ENCODE measurements around the gene RAMP1.

The RAMP1 gene

DNA sequence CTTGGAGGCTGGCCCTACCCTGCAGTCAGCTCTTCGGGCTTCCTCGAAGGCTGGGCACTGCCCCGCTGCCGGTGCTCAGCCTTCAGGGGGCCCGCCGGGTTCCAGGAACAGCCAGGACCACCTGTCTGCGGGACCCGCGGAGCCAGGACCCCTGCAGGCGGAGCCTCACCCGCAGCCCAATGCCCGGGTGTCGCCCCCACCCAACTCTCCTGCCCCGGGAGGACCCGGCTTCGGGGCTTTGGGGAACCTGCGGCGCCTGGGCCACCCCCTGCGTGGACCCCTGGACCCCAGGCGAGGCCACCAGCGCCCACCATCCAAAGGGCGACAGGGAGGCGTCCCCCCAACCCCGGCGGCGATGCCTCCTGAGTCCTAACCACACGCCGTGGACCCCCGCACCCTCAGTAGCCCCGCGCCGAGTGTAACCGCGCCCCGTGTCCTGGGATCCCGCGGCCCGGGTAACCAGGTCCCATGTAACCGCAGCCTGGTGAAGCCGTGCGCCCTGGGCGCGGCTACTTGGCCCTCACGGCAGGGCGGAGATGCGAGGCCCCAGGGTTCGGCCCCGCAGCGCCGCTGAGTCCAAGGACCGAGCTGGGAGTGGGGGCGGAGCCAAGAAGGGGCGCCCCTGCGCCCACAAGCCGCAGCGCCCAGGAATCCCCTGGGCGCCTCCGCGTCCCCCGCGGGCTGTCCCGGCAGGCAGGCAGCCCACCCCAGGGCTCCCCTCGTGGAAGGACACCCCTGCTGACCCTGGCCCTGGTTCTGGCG, 96.4 kb downstream of the RAMP1 start:
- no peaks in the 10 kb centered on the region for H4K20me1 ChIP-seq (ENCODE audit: insufficient read depth, low read length, poor library complexity, severe bottlenecking)
- no peaks in the 10 kb centered on the region for H3K79me2 ChIP-seq (ENCODE audit: insufficient read depth, low read length)
- no peak overlapping the region for H3K4me2 ChIP-seq (ENCODE audit: low read depth, low read length, poor library complexity, severe bottlenecking)
- H3K4me1 ChIP-seq (ENCODE audit: insufficient read depth, low read length, poor library complexity, severe bottlenecking), result peaks cover 4% of the 10 kb centered on the region
- no peaks in the 10 kb centered on the region for H3K27me3 ChIP-seq (ENCODE audit: insufficient read depth, low read length, poor library complexity, severe bottlenecking)
- no peaks in the 10 kb centered on the region for H3F3A ChIP-seq (ENCODE audit: low read depth)
- no peaks in the 10 kb centered on the region for H3K9me3 ChIP-seq (ENCODE audit: insufficient read depth, low read depth, low read length)
- H3K4me3 ChIP-seq (ENCODE audit: low read length, poor library complexity, severe bottlenecking), result no peak overlapping the region
- TF ChIP-seq EZH2phosphoT487 (IDR thresholded peaks at IDR 0.05; ENCODE audit: borderline replicate concordance) (no peak), CTCF (conservative IDR thresholded peaks at IDR 0.05; ENCODE audit: low read length) (no peak)
- no peak overlapping the region for H2AFZ ChIP-seq (ENCODE audit: low read length)
- H3K9ac ChIP-seq (ENCODE audit: low read depth, low read length, poor library complexity, severe bottlenecking), result no peak overlapping the region
- no peaks in the 10 kb centered on the region for H3K36me3 ChIP-seq (ENCODE audit: insufficient read depth, low read length)
- no peaks in the 10 kb centered on the region for H3K9me2 ChIP-seq (replicated peaks; ENCODE audit: low read depth, low read length)

DNA sequence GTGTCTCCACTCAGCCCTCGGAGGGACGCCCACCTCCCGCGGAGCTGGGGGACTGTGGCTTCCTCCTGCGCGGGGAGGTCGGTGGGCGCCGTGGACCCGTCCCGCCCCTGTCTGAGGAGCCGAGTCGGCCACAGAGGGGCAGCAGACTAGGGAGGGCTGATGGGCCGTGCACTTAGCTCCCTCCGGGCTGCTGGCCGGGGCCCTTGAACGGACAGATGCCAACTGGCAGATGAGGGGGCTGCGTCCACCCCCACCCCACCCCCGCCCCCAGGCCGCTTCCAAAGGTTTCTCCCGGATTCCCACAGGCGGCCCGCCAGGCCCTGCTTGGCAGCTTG, 96.9 kb downstream of the RAMP1 start:
- TF ChIP-seq CTCF (conservative IDR thresholded peaks at IDR 0.05; ENCODE audit: low read length) (no peak), EZH2phosphoT487 (IDR thresholded peaks at IDR 0.05; ENCODE audit: borderline replicate concordance) (no peak)
- no peak overlapping the region for H3K4me3 ChIP-seq (ENCODE audit: low read length, poor library complexity, severe bottlenecking)
- no peaks in the 10 kb centered on the region for H3K9me2 ChIP-seq (replicated peaks; ENCODE audit: low read depth, low read length)
- H2AFZ ChIP-seq (ENCODE audit: low read length), result no peak overlapping the region
- no peaks in the 10 kb centered on the region for H3K36me3 ChIP-seq (ENCODE audit: insufficient read depth, low read length)
- no peaks in the 10 kb centered on the region for H3F3A ChIP-seq (ENCODE audit: low read depth)
- H4K20me1 ChIP-seq (ENCODE audit: insufficient read depth, low read length, poor library complexity, severe bottlenecking), result no peaks in the 10 kb centered on the region
- H3K27me3 ChIP-seq (ENCODE audit: insufficient read depth, low read length, poor library complexity, severe bottlenecking), result no peaks in the 10 kb centered on the region
- H3K4me2 ChIP-seq (ENCODE audit: low read depth, low read length, poor library complexity, severe bottlenecking), result no peak overlapping the region
- peaks cover 4% of the 10 kb centered on the region for H3K4me1 ChIP-seq (ENCODE audit: insufficient read depth, low read length, poor library complexity, severe bottlenecking)
- no peaks in the 10 kb centered on the region for H3K9me3 ChIP-seq (ENCODE audit: insufficient read depth, low read depth, low read length)
- no peak overlapping the region for H3K9ac ChIP-seq (ENCODE audit: low read depth, low read length, poor library complexity, severe bottlenecking)
- H3K79me2 ChIP-seq (ENCODE audit: insufficient read depth, low read length), result no peaks in the 10 kb centered on the region

DNA sequence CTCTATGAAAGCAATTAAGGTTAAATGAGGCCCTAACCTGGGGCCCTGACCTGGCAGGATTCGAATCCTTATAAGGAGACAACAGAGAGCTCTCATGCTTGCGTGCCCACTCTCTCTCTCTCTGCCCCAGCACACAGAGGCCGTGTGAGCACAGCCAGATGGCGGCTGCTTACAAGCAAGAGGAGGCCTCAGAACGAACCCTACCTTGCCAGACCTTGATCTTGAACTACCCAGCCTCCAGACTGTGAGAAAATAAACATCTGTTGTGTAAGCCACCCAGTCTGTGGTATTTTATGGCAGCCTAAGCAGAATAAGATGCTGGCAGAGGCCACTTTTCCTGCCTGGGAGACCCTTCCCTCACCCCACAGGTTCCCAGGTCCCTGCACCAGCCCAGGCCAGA, 102.2 kb downstream of the RAMP1 start:
- Histone ChIP-seq H3K4me1 (ENCODE audit: insufficient read depth, low read length, poor library complexity, severe bottlenecking) (no peaks in the 10 kb centered on the region), H3F3A (ENCODE audit: low read depth) (no peaks in the 10 kb centered on the region), H4K20me1 (ENCODE audit: insufficient read depth, low read length, poor library complexity, severe bottlenecking) (no peaks in the 10 kb centered on the region), H3K9ac (ENCODE audit: low read depth, low read length, poor library complexity, severe bottlenecking) (no peak overlapping the region), H2AFZ (ENCODE audit: low read length) (no peak overlapping the region), H3K9me2 (replicated peaks; ENCODE audit: low read depth, low read length) (no peaks in the 10 kb centered on the region), H3K79me2 (ENCODE audit: insufficient read depth, low read length) (no peaks in the 10 kb centered on the region), H3K4me3 (ENCODE audit: low read length, poor library complexity, severe bottlenecking) (no peak overlapping the region), H3K36me3 (ENCODE audit: insufficient read depth, low read length) (no peaks in the 10 kb centered on the region), H3K4me2 (ENCODE audit: low read depth, low read length, poor library complexity, severe bottlenecking) (no peak overlapping the region), H3K27me3 (ENCODE audit: insufficient read depth, low read length, poor library complexity, severe bottlenecking) (no peaks in the 10 kb centered on the region), H3K9me3 (ENCODE audit: insufficient read depth, low read depth, low read length) (no peaks in the 10 kb centered on the region; the same call in 1 of the 2 replicates)
- no peak for TF ChIP-seq EZH2phosphoT487 (IDR thresholded peaks at IDR 0.05; ENCODE audit: borderline replicate concordance)
- TF ChIP-seq CTCF (conservative IDR thresholded peaks at IDR 0.05; ENCODE audit: low read length), result no peak
